ENCODE results near the gene KCNIP4.

KCNIP4 gene

GRCh38 chr4:21726255-21726815, 222.2 kb downstream of the KCNIP4 start:
- H3K9ac ChIP-seq: no peak overlapping the region
- TF ChIP-seq CTCF (IDR thresholded peaks at IDR 0.05): no peak
- no peak overlapping the region for H3K27ac ChIP-seq
- H3K9me3 ChIP-seq (ENCODE audit: control insufficient read depth, low read length): no peaks in the 10 kb centered on the region
- H3K79me2 ChIP-seq: no peaks in the 10 kb centered on the region
- no peak overlapping the region for H3K4me2 ChIP-seq (ENCODE audit: low read length)
- no peaks in the 10 kb centered on the region for H3K27me3 ChIP-seq (ENCODE audit: control insufficient read depth, insufficient read depth, low read length)
- no peak overlapping the region for H3K4me3 ChIP-seq (ENCODE audit: low read depth, low read length)
- no peaks in the 10 kb centered on the region for H3K4me1 ChIP-seq
- H3K36me3 ChIP-seq (ENCODE audit: control insufficient read depth, insufficient read depth, low read length): no peaks in the 10 kb centered on the region
- no peak overlapping the region for H2AFZ ChIP-seq

- H3K36me3 ChIP-seq (ENCODE audit: control insufficient read depth, insufficient read depth, low read length): no peaks in the 10 kb centered on the region
- H3K4me2 ChIP-seq (ENCODE audit: low read length): no peak overlapping the region
- TF ChIP-seq CTCF (IDR thresholded peaks at IDR 0.05): no peak
- no peaks in the 10 kb centered on the region for H3K79me2 ChIP-seq
- H3K9me3 ChIP-seq (ENCODE audit: control insufficient read depth, low read length): no peaks in the 10 kb centered on the region
- H3K9ac ChIP-seq: no peak overlapping the region
- no peaks in the 10 kb centered on the region for H3K27me3 ChIP-seq (ENCODE audit: control insufficient read depth, insufficient read depth, low read length)
- no peak overlapping the region for H3K27ac ChIP-seq
- no peak overlapping the region for H2AFZ ChIP-seq
- H3K4me3 ChIP-seq (ENCODE audit: low read depth, low read length): no peak overlapping the region
- no peaks in the 10 kb centered on the region for H3K4me1 ChIP-seq
Measured at GRCh38 chr4:21722157-21722839, 226.3 kb downstream of the KCNIP4 start.

GRCh38 chr4:21716531-21716930, 232.0 kb downstream of the KCNIP4 start:
- H3K9me3 ChIP-seq (ENCODE audit: control insufficient read depth, low read length): no peaks in the 10 kb centered on the region
- no peaks in the 10 kb centered on the region for H3K36me3 ChIP-seq (ENCODE audit: control insufficient read depth, insufficient read depth, low read length)
- H3K27ac ChIP-seq: no peak overlapping the region
- no peak overlapping the region for H2AFZ ChIP-seq
- H3K4me2 ChIP-seq (ENCODE audit: low read length): no peak overlapping the region
- H3K4me1 ChIP-seq: no peaks in the 10 kb centered on the region
- no peaks in the 10 kb centered on the region for H3K79me2 ChIP-seq
- TF ChIP-seq CTCF (IDR thresholded peaks at IDR 0.05): no peak
- no peak overlapping the region for H3K9ac ChIP-seq
- H3K4me3 ChIP-seq (ENCODE audit: low read depth, low read length): no peak overlapping the region
- no peaks in the 10 kb centered on the region for H3K27me3 ChIP-seq (ENCODE audit: control insufficient read depth, insufficient read depth, low read length)

- H3K9ac ChIP-seq: no peak overlapping the region
- H3K9me3 ChIP-seq (ENCODE audit: control insufficient read depth, low read length): no peaks in the 10 kb centered on the region
- H3K27ac ChIP-seq: no peak overlapping the region
- no peak overlapping the region for H2AFZ ChIP-seq
- no peaks in the 10 kb centered on the region for H3K36me3 ChIP-seq (ENCODE audit: control insufficient read depth, insufficient read depth, low read length)
- no peaks in the 10 kb centered on the region for H3K27me3 ChIP-seq (ENCODE audit: control insufficient read depth, insufficient read depth, low read length)
- TF ChIP-seq CTCF (IDR thresholded peaks at IDR 0.05): no peak
- H3K4me3 ChIP-seq (ENCODE audit: low read depth, low read length): no peak overlapping the region
- no peaks in the 10 kb centered on the region for H3K79me2 ChIP-seq
- H3K4me2 ChIP-seq (ENCODE audit: low read length): no peak overlapping the region
- no peaks in the 10 kb centered on the region for H3K4me1 ChIP-seq
Measured at GRCh38 chr4:21710179-21710835, 238.3 kb downstream of the KCNIP4 start.

Measured in parathyroid adenoma (tissue), 2 donors.